OCI-LY1 (cell line): ENCODE data around the gene STRIP2.

ENCODE experiments used
- CTCF ChIP-seq: fragments of 200-600 bp; sonication (generic), shearing (Covaris generic); IDR thresholded peaks from 2 replicates; pipeline ENCODE4 v1.5.1; 2017; ENCODE audit warnings: mild to moderate bottlenecking, antibody characterized with exemption, low read length, moderate library complexity, mixed read lengths
- EZH2 ChIP-seq: fragments of 200-600 bp; sonication (generic), shearing (Covaris generic); IDR thresholded peaks from 2 replicates; pipeline ENCODE4 v1.8.0; 2017; ENCODE audit warnings: borderline replicate concordance, mixed run types, mild to moderate bottlenecking, antibody characterized with exemption, low read length, moderate library complexity, mixed read lengths

DNA sequence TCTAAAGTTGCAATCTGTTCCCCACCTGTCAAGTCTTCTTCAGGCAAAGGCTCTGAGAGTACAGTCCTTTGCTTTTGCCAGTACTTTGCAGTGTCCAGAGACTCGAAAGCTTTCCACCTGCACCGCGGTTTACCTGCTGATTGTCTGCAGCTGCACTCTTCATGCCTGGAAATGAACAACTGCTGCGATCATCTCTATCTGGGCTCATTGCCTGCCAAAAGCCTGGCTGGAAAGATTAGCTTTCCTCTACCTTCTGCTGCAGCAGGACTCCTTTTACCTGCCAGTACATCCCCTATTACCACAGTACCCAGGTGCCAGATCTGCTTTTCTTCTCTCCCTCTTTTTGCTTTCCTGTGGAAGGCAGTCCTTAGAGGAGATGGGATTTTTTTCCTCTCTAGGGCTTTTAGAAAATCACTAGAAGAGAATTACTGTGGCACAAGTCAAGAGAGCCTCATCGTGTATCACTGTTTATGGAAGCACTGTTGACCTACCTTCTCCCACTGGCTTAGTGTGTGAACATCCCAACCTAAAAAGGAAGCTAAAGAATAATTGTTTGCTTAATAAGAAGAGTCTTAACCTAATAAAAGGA lies 2.2 kb downstream of the STRIP2 start:
- TF ChIP-seq CTCF (no peak), EZH2 (no peak)
